GM19324 (cell line): ENCODE data around the gene MON2.

Experiments used
- ATAC-seq: cut with Tn5 transposase; IDR thresholded peaks from one replicate; pipeline ENCODE4 v1.9.1; 2021; ENCODE audit warnings: mild to moderate bottlenecking, moderate library complexity; ENCODE audit not compliant: unreplicated experiment, low FRiP score

The MON2 gene

DNA sequence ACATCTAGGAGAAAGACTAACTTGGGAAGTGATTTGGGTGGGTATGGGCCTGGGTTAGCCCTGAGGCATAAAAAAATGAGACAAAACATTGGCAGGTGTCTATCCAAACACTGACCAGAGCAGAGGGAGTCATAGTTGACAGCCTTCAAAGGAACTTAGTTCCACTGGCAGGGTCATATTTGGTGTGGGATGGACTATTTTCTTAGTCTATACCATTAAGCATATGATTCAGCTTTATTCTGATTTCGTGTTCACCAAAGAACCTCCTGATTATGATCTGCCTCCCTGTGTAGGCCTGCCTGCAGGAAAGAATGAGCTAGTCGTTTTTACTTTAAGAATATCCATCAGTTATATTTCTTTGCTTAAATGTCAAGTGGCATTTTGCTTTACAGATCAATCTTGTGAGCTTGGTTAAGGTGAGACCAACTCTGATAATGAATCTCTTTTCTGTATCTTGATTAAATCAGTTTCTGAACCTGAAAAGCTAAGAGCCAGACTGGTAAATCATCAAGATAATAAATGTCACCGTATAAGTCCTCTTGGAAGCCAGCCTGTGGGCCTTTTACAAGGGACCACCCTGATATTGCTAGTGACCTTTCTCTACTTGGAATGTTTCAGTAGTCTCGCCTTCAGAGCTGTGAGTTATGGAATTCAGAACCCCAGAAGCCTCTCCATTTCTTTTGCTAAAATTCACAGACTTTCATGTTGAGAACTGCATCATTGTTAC lies 182.9 kb downstream of the MON2 start:
- no peak for ATAC-seq
